ENCODE data around the gene ASTL.

- TF ChIP-seq, protein P1, sequence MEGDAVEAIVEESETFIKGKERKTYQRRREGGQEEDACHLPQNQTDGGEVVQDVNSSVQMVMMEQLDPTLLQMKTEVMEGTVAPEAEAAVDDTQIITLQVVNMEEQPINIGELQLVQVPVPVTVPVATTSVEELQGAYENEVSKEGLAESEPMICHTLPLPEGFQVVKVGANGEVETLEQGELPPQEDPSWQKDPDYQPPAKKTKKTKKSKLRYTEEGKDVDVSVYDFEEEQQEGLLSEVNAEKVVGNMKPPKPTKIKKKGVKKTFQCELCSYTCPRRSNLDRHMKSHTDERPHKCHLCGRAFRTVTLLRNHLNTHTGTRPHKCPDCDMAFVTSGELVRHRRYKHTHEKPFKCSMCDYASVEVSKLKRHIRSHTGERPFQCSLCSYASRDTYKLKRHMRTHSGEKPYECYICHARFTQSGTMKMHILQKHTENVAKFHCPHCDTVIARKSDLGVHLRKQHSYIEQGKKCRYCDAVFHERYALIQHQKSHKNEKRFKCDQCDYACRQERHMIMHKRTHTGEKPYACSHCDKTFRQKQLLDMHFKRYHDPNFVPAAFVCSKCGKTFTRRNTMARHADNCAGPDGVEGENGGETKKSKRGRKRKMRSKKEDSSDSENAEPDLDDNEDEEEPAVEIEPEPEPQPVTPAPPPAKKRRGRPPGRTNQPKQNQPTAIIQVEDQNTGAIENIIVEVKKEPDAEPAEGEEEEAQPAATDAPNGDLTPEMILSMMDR (IDR thresholded peaks at IDR 0.05) = no peak
- TF ChIP-seq EZH2phosphoT487 (IDR thresholded peaks at IDR 0.05) = no peak
- TF ChIP-seq EZH2 (IDR thresholded peaks at IDR 0.05) = no peak
Measured at GRCh38 chr2:96129528-96130120, 8.7 kb downstream of the ASTL start.

All from neural progenitor cell (in vitro differentiated cells).